ENCODE measurements around the gene TESPA1.

GRCh38 chr12:55024575-55024974 lies 40.0 kb upstream of the TESPA1 start:
- TF ChIP-seq, protein P1, sequence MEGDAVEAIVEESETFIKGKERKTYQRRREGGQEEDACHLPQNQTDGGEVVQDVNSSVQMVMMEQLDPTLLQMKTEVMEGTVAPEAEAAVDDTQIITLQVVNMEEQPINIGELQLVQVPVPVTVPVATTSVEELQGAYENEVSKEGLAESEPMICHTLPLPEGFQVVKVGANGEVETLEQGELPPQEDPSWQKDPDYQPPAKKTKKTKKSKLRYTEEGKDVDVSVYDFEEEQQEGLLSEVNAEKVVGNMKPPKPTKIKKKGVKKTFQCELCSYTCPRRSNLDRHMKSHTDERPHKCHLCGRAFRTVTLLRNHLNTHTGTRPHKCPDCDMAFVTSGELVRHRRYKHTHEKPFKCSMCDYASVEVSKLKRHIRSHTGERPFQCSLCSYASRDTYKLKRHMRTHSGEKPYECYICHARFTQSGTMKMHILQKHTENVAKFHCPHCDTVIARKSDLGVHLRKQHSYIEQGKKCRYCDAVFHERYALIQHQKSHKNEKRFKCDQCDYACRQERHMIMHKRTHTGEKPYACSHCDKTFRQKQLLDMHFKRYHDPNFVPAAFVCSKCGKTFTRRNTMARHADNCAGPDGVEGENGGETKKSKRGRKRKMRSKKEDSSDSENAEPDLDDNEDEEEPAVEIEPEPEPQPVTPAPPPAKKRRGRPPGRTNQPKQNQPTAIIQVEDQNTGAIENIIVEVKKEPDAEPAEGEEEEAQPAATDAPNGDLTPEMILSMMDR (IDR thresholded peaks at IDR 0.05): no peak
- no peak for TF ChIP-seq REST (IDR thresholded peaks at IDR 0.05; ENCODE audit: insufficient read depth in 1 of 2, low read depth in 2 of 2, low read length in 1 of 2)
- no peak for TF ChIP-seq POLR2AphosphoS5 (IDR thresholded peaks at IDR 0.05; ENCODE audit: low read depth, low read length)
- TF ChIP-seq SIN3A (IDR thresholded peaks at IDR 0.05; ENCODE audit: borderline replicate concordance, insufficient read depth, low read depth, low read length): no peak
